Natural killer cell (primary cell): ENCODE data around the gene SLC25A38. TPM values are rescaled to one million over a fixed set of nuclear protein-coding genes. Genes with fewer than 3 reads are reported as not detected.
"Not testable (repeated sequence)": the region's sequence is repeated elsewhere in the genome, so short reads cannot be mapped to it uniquely, and the experiment has no call there.

Experiments used
- ATAC-seq, 3 donors: fragments of 150-1000 bp in 2 of 3; fragments of 200-7000 bp in 1 of 3; cut with Tn5 transposase; 1 replicate in 1 of 3; 2 replicates in 2 of 3; pipeline ENCODE4 v1.10.0; 2021; ENCODE audit warnings: mild to moderate bottlenecking in 2 of 3, moderate library complexity in 2 of 3
- DNase-seq, 2 donors: peaks; one replicate each; pipeline versions ENCODE4 v3.0.0 to v3.0.0-alpha.2; 2013 to 2021; ENCODE audit warnings: mixed read lengths in 1 of 2
- H3K27ac ChIP-seq: one replicate; pipeline ENCODE4 v1.5.1; 2013; ENCODE audit warnings: mild to moderate bottlenecking, low read length
- H3K27me3 ChIP-seq: one replicate; pipeline ENCODE4 v1.6.1; 2013; ENCODE audit warnings: low read length; ENCODE audit not compliant: control insufficient read depth, insufficient read depth
- H3K36me3 ChIP-seq: one replicate; pipeline ENCODE4 v1.6.1; 2013; ENCODE audit warnings: low read length; ENCODE audit not compliant: control insufficient read depth, insufficient read depth
- H3K4me1 ChIP-seq: one replicate; pipeline ENCODE4 v1.6.1; 2013; ENCODE audit warnings: low read length; ENCODE audit not compliant: control insufficient read depth, insufficient read depth
- H3K4me3 ChIP-seq: one replicate; pipeline ENCODE4 v1.5.1; 2013; ENCODE audit warnings: low read length
- H3K9me3 ChIP-seq: one replicate; pipeline ENCODE4 v1.6.1; 2013; ENCODE audit warnings: low read length; ENCODE audit not compliant: control insufficient read depth, insufficient read depth
- H3K27ac Mint-ChIP-seq, 2 donors: one replicate each; pipeline ENCODE4 v1.8.0; 2022; ENCODE audit warnings: mild to moderate bottlenecking in 2 of 2, mixed read lengths in 2 of 2, moderate library complexity in 1 of 2
- H3K27me3 Mint-ChIP-seq, 2 donors: one replicate each; pipeline ENCODE4 v1.8.0; 2022; ENCODE audit warnings: low read depth in 2 of 2, mixed read lengths in 2 of 2
- H3K36me3 Mint-ChIP-seq: one replicate; pipeline ENCODE4 v1.8.0; 2022; ENCODE audit warnings: mixed read lengths
- H3K4me1 Mint-ChIP-seq, 2 donors: one replicate each; pipeline ENCODE4 v1.8.0; 2022; ENCODE audit warnings: mixed read lengths in 2 of 2
- H3K4me3 Mint-ChIP-seq: one replicate; pipeline ENCODE4 v1.8.0; 2022; ENCODE audit warnings: mild to moderate bottlenecking, moderate library complexity, mixed read lengths
- H3K9me3 Mint-ChIP-seq, 2 donors: one replicate each; pipeline ENCODE4 v1.8.0; 2022; ENCODE audit warnings: mixed read lengths in 2 of 2
- CTCF ChIP-seq: fragments of 200-600 bp; IDR thresholded peaks from one replicate; pipeline ENCODE4 v1.8.0; 2022; ENCODE audit warnings: antibody characterized with exemption
- WGBS: methylation state at CpG from one replicate; pipeline ENCODE4 v1.1.7; 2013; ENCODE audit warnings: missing lambda C conversion rate; ENCODE audit not compliant: insufficient coverage; 5-methylcytosine and 5-hydroxymethylcytosine counted together
- intact Hi-C: fragments of 100-400 bp; cut with micrococcal nuclease; formaldehyde crosslinking; loops from one replicate; pipeline ENCODE4 v1.14.2; 2022
- total RNA-seq, 4 donors: library from RNA; stranded (reverse); fragments of 120-200 nt in 1 of 4; gene quantifications; one replicate each; pipeline versions ENCODE4 v1.2.3 to v1.2.4, GENCODE V29; 2013 to 2022

SLC25A38 gene
- total RNA-seq, 3 donors from 2014 or later (not counting 1 experiment from before 2014, with no cell fraction given) = 40.0 to 44.7 (median 41.7) TPM

- H3K27me3 Mint-ChIP-seq = peaks cover 0 to 7% of the 10 kb centered on the region in 2 donors
- Histone ChIP-seq H3K27me3 (no peaks in the 10 kb centered on the region), H3K9me3 (no peaks in the 10 kb centered on the region), H3K36me3 (peaks cover 49% of the 10 kb centered on the region), H3K27ac (no peak overlapping the region), H3K4me3 (no peak overlapping the region), H3K4me1 (peaks cover 8% of the 10 kb centered on the region)
- peaks cover 19% of the 10 kb centered on the region for H3K36me3 Mint-ChIP-seq
- H3K9me3 Mint-ChIP-seq = no peaks in the 10 kb centered on the region
- TF ChIP-seq CTCF = no peak
- ATAC-seq = no peak
- WGBS = 85% methylated on average over 2 of the region's 2 CpGs
- H3K4me3 Mint-ChIP-seq = no peak overlapping the region
- peaks cover 18 to 21% of the 10 kb centered on the region in 2 donors for H3K4me1 Mint-ChIP-seq
- intact Hi-C loops = no loop called here
- peak overlapping the region; percentile 15 to 70 for H3K27ac Mint-ChIP-seq
- DNase-seq = no peak
These were observed 31.3 kb downstream of the SLC25A38 start for GRCh38 chr3:39414421-39414907.

- H3K4me3 Mint-ChIP-seq, H3K4me1 ChIP-seq, H3K27ac ChIP-seq, H3K9me3 ChIP-seq, ATAC-seq, DNase-seq, H3K27me3 ChIP-seq, H3K4me3 ChIP-seq, intact Hi-C loops, H3K9me3 Mint-ChIP-seq, H3K27me3 Mint-ChIP-seq: not testable (repeated sequence)
- Mint-ChIP-seq H3K27ac (peak overlapping the region; percentile 15 to 70), H3K36me3 (peaks cover 11% of the 10 kb centered on the region), H3K4me1 (peaks cover 10 to 15% of the 10 kb centered on the region in 2 donors)
- WGBS = 97% methylated on average over 3 of the region's 3 CpGs
- peaks cover 41% of the 10 kb centered on the region for H3K36me3 ChIP-seq
These were observed 32.1 kb downstream of the SLC25A38 start for GRCh38 chr3:39415302-39415701.

GRCh38 chr3:39415983-39416382, 32.8 kb downstream of the SLC25A38 start:
- H3K27me3 ChIP-seq = no peaks in the 10 kb centered on the region
- Mint-ChIP-seq H3K9me3 (no peaks in the 10 kb centered on the region), H3K27me3 (peaks cover 1 to 7% of the 10 kb centered on the region in 2 donors), H3K36me3 (peaks cover 7% of the 10 kb centered on the region), H3K27ac (no peak overlapping the region), H3K4me3 (no peak overlapping the region), H3K4me1 (peaks cover 7 to 12% of the 10 kb centered on the region in 2 donors)
- no peaks in the 10 kb centered on the region for H3K9me3 ChIP-seq
- no peak overlapping the region for H3K27ac ChIP-seq
- TF ChIP-seq CTCF = no peak
- ATAC-seq (no peak), DNase-seq (no peak)
- H3K36me3 ChIP-seq = peaks cover 36% of the 10 kb centered on the region
- intact Hi-C loops = no loop called here
- H3K4me1 ChIP-seq = peaks cover 4% of the 10 kb centered on the region
- H3K4me3 ChIP-seq = no peak overlapping the region
- 92% methylated on average over 1 of the region's 1 CpG for WGBS

- intact Hi-C loops, ATAC-seq, H3K9me3 ChIP-seq, H3K27ac ChIP-seq, H3K4me3 ChIP-seq, H3K9me3 Mint-ChIP-seq, DNase-seq, H3K27me3 Mint-ChIP-seq, H3K4me1 ChIP-seq, H3K36me3 Mint-ChIP-seq, H3K27me3 ChIP-seq, H3K27ac Mint-ChIP-seq, H3K4me3 Mint-ChIP-seq, H3K4me1 Mint-ChIP-seq: not testable (repeated sequence)
- WGBS = 92% methylated on average over 3 of the region's 3 CpGs
- H3K36me3 ChIP-seq = peaks cover 26% of the 10 kb centered on the region
These were observed 33.8 kb downstream of the SLC25A38 start for GRCh38 chr3:39416998-39417397.

GRCh38 chr3:39418556-39419225, 35.5 kb downstream of the SLC25A38 start:
- ATAC-seq, intact Hi-C loops, H3K27ac ChIP-seq, H3K4me3 Mint-ChIP-seq, H3K36me3 ChIP-seq, H3K27me3 ChIP-seq, H3K27ac Mint-ChIP-seq, H3K9me3 ChIP-seq, H3K4me1 ChIP-seq, H3K4me1 Mint-ChIP-seq, DNase-seq, H3K9me3 Mint-ChIP-seq, H3K4me3 ChIP-seq, H3K36me3 Mint-ChIP-seq, H3K27me3 Mint-ChIP-seq: not testable (repeated sequence)
- WGBS = 33% methylated on average over 11 of the region's 14 CpGs
